HUDEP-2 (cell line): ENCODE data around the gene PDE4B.
"Not testable (repeated sequence)": the region's sequence is repeated elsewhere in the genome, so short reads cannot be mapped to it uniquely, and the experiment has no call there.

Experiments
- DNase-seq, 76 experiments: peaks; one replicate each; lab custom pipeline; 2025; ENCODE audit not compliant: unreplicated experiment in 76 of 76; lab: John Stamatoyannopoulos, UW

The PDE4B gene

GRCh38 chr1:66399888-66400529 lies 607.3 kb downstream of the PDE4B start:
- DNase-seq, result no peak

GRCh38 chr1:66400660-66401059 lies 608.0 kb downstream of the PDE4B start:
- DNase-seq, result no peak

GRCh38 chr1:66401244-66401643 lies 608.5 kb downstream of the PDE4B start:
- DNase-seq, result no peak

- no peak for DNase-seq
Observed at GRCh38 chr1:66402194-66402593, 609.5 kb downstream of the PDE4B start.

- DNase-seq, result no peak
Observed at GRCh38 chr1:66403007-66403731, 610.5 kb downstream of the PDE4B start.

- no peak for DNase-seq
Observed at GRCh38 chr1:66405061-66405460, 612.4 kb downstream of the PDE4B start.

- DNase-seq, result not testable (repeated sequence)
Observed at GRCh38 chr1:66411449-66411848, 618.8 kb downstream of the PDE4B start.

- no peak for DNase-seq
Observed at GRCh38 chr1:66412704-66413103, 620.0 kb downstream of the PDE4B start.

- peak in 2 of 76 experiments; percentile 2 to 9 for DNase-seq
Observed at GRCh38 chr1:66413136-66413837, 620.6 kb downstream of the PDE4B start.

GRCh38 chr1:66413838-66414175 lies 621.1 kb downstream of the PDE4B start:
- DNase-seq, result no peak

- no peak for DNase-seq
Observed at GRCh38 chr1:66415281-66415680, 622.6 kb downstream of the PDE4B start.

GRCh38 chr1:66415866-66416265 lies 623.2 kb downstream of the PDE4B start:
- no peak for DNase-seq

GRCh38 chr1:66416295-66416694 lies 623.6 kb downstream of the PDE4B start:
- DNase-seq, result no peak

GRCh38 chr1:66418021-66418420 lies 625.3 kb downstream of the PDE4B start:
- no peak for DNase-seq

GRCh38 chr1:66420171-66420570 lies 627.5 kb downstream of the PDE4B start:
- DNase-seq, result not testable (repeated sequence)

GRCh38 chr1:66420906-66421305 lies 628.2 kb downstream of the PDE4B start:
- not testable (repeated sequence) for DNase-seq

GRCh38 chr1:66422804-66423203 lies 630.1 kb downstream of the PDE4B start:
- DNase-seq, result no peak
